ENCODE data around the gene DLEC1.

Gene DLEC1

DNA sequence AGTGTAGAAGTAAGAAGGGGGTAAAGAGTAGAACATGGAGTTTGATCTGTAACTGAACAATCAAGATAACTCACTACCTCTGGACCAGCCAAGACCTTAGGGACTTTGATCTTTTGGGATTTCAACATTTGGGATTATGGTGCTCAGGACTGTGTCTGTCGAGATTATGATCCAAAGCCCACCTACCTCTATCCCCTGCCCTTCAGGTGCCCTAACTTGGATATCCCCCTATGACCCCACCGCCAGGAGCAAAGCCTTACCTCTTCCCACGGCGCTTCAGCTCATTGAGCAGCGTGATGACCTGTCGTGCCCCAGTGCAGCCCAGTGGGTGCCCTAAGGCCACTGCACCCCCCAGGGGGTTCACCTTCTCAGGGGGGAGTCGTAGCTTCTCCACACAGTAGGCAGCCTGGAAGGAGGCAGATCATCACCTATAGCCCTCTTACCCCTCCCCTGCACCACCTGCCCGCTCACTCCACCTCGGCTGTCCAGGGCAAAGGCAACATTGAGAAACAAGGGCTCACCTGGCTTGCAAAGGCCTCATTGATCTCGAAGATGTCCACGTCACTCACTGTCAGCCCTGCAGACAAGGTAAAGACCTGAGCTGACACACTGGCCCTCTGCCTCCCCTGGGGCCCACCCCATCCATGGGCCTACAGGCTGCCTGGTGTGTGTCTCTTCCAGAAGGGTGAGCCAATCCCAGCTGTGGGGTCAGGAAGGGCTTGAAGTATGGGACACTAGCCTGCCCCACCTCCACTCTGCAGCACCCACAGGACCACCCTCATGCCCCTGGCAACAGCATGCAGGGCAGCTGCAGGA lies 86.5 kb downstream of the DLEC1 start:
- no peak for DNase-seq

GRCh38 chr3:38126121-38126892 lies 87.3 kb downstream of the DLEC1 start:
- Mint-ChIP-seq H3K4me1 (no peaks in the 10 kb centered on the region), H3K27ac (no peak overlapping the region), H3K9me3 (no peaks in the 10 kb centered on the region), H3K4me3 (no peak overlapping the region), H3K27me3 (ENCODE audit: low read depth, poor library complexity) (no peaks in the 10 kb centered on the region), H3K36me3 (ENCODE audit: low read depth) (peaks cover 58% of the 10 kb centered on the region)
- TF ChIP-seq, protein P1, sequence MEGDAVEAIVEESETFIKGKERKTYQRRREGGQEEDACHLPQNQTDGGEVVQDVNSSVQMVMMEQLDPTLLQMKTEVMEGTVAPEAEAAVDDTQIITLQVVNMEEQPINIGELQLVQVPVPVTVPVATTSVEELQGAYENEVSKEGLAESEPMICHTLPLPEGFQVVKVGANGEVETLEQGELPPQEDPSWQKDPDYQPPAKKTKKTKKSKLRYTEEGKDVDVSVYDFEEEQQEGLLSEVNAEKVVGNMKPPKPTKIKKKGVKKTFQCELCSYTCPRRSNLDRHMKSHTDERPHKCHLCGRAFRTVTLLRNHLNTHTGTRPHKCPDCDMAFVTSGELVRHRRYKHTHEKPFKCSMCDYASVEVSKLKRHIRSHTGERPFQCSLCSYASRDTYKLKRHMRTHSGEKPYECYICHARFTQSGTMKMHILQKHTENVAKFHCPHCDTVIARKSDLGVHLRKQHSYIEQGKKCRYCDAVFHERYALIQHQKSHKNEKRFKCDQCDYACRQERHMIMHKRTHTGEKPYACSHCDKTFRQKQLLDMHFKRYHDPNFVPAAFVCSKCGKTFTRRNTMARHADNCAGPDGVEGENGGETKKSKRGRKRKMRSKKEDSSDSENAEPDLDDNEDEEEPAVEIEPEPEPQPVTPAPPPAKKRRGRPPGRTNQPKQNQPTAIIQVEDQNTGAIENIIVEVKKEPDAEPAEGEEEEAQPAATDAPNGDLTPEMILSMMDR (IDR thresholded peaks at IDR 0.05) = no peak
- no peak for DNase-seq

More for the DNA sequence above, 86.5 kb downstream of the DLEC1 start:
- H3K27me3 Mint-ChIP-seq (ENCODE audit: low read depth, poor library complexity) = no peaks in the 10 kb centered on the region
- no peaks in the 10 kb centered on the region for H3K4me1 Mint-ChIP-seq
- no peak overlapping the region for H3K4me3 Mint-ChIP-seq
- no peaks in the 10 kb centered on the region for H3K9me3 Mint-ChIP-seq
- no peak overlapping the region for H3K27ac Mint-ChIP-seq
- TF ChIP-seq, protein P1 (IDR thresholded peaks at IDR 0.05) = no peak
- peaks cover 54% of the 10 kb centered on the region for H3K36me3 Mint-ChIP-seq (ENCODE audit: low read depth)

GRCh38 chr3:38127611-38128302 lies 88.7 kb downstream of the DLEC1 start:
- no peak for DNase-seq
- H3K4me1 Mint-ChIP-seq = no peaks in the 10 kb centered on the region
- peaks cover 59% of the 10 kb centered on the region for H3K36me3 Mint-ChIP-seq (ENCODE audit: low read depth)
- no peaks in the 10 kb centered on the region for H3K9me3 Mint-ChIP-seq
- no peak overlapping the region for H3K4me3 Mint-ChIP-seq
- H3K27me3 Mint-ChIP-seq (ENCODE audit: low read depth, poor library complexity) = no peaks in the 10 kb centered on the region
- TF ChIP-seq, protein P1 (IDR thresholded peaks at IDR 0.05) = no peak
- no peak overlapping the region for H3K27ac Mint-ChIP-seq

DNA sequence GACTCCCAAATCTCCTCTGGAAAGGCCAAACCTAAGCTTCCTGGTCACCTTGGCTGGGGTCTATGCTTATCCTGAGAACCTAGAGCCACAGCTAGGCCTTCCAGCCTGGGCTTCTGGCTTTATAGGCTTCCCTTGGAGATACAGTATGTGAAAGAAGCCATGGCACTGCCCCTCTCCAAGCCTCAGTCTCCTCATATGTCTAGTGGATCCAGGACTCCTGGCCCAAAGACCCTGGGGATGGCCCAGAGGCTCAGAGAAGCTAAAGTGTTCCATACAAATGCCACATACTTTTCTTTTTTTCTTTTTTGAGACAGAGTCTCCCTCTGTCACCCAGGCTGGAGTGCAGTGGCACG lies 89.3 kb downstream of the DLEC1 start:
- Mint-ChIP-seq H3K4me3 (no peak overlapping the region), H3K27me3 (ENCODE audit: low read depth, poor library complexity) (no peaks in the 10 kb centered on the region), H3K4me1 (no peaks in the 10 kb centered on the region), H3K9me3 (no peaks in the 10 kb centered on the region), H3K27ac (no peak overlapping the region), H3K36me3 (ENCODE audit: low read depth) (peaks cover 57% of the 10 kb centered on the region)
- TF ChIP-seq, protein P1 (IDR thresholded peaks at IDR 0.05) = no peak
- DNase-seq = no peak

- DNase-seq = no peak
- no peak overlapping the region for H3K4me3 Mint-ChIP-seq
- no peaks in the 10 kb centered on the region for H3K27me3 Mint-ChIP-seq (ENCODE audit: low read depth, poor library complexity)
- H3K36me3 Mint-ChIP-seq (ENCODE audit: low read depth) = peaks cover 56% of the 10 kb centered on the region
- TF ChIP-seq, protein P1 (IDR thresholded peaks at IDR 0.05) = no peak
- H3K4me1 Mint-ChIP-seq = no peaks in the 10 kb centered on the region
- H3K9me3 Mint-ChIP-seq = no peaks in the 10 kb centered on the region
- H3K27ac Mint-ChIP-seq = no peak overlapping the region
Observed at GRCh38 chr3:38129058-38129457, 90.0 kb downstream of the DLEC1 start.

Data from nephron progenitor cell (in vitro differentiated cells).